Ishikawa (cell line): ENCODE results near the gene UROD.

ENCODE experiments used
- CEBPB ChIP-seq: IDR thresholded peaks from 2 replicates; pipeline ENCODE4 v1.6.1; 2012
- CREB1 ChIP-seq: IDR thresholded peaks from 2 replicates; pipeline ENCODE4 v1.6.1; 2012; ENCODE audit warnings: low read depth
- EGR1 ChIP-seq: IDR thresholded peaks from 2 replicates; pipeline ENCODE4 v1.6.1; 2012
- EP300 ChIP-seq: IDR thresholded peaks from 2 replicates; pipeline ENCODE4 v1.6.1; 2012; ENCODE audit warnings: borderline replicate concordance
- FOXM1 ChIP-seq: IDR thresholded peaks from 2 replicates; pipeline ENCODE4 v1.6.1; 2012; ENCODE audit warnings: low read depth, borderline replicate concordance
- NFIC ChIP-seq: IDR thresholded peaks from 2 replicates; pipeline ENCODE4 v1.6.1; 2012
- RAD21 ChIP-seq: IDR thresholded peaks from 2 replicates; pipeline ENCODE4 v1.6.1; 2012; ENCODE audit warnings: low read depth
- TAF1 ChIP-seq: IDR thresholded peaks from 2 replicates; pipeline ENCODE4 v1.6.1; 2012; ENCODE audit warnings: low read depth, mild to moderate bottlenecking
- TCF12 ChIP-seq: IDR thresholded peaks from 2 replicates; pipeline ENCODE4 v1.6.1; 2012; ENCODE audit warnings: low read depth
- TEAD4 ChIP-seq: IDR thresholded peaks from 2 replicates; pipeline ENCODE4 v1.6.1; 2012
- YY1 ChIP-seq: IDR thresholded peaks from 2 replicates; pipeline ENCODE4 v1.6.1; 2012; ENCODE audit warnings: low read depth
- ZBTB7A ChIP-seq: IDR thresholded peaks from 2 replicates; pipeline ENCODE4 v1.6.1; 2012; ENCODE audit warnings: low read depth
- TF ChIP-seq, protein P1 (sequence below): IDR thresholded peaks from 2 replicates; pipeline ENCODE4 v1.6.1; 2012
- TF ChIP-seq, protein P2 (sequence below): IDR thresholded peaks from 2 replicates; pipeline ENCODE4 v1.6.1; 2012; ENCODE audit warnings: low read depth, mild to moderate bottlenecking
- TF ChIP-seq, protein P3 (sequence below): IDR thresholded peaks from 2 replicates; pipeline ENCODE4 v1.6.1; 2012

Gene UROD

DNA sequence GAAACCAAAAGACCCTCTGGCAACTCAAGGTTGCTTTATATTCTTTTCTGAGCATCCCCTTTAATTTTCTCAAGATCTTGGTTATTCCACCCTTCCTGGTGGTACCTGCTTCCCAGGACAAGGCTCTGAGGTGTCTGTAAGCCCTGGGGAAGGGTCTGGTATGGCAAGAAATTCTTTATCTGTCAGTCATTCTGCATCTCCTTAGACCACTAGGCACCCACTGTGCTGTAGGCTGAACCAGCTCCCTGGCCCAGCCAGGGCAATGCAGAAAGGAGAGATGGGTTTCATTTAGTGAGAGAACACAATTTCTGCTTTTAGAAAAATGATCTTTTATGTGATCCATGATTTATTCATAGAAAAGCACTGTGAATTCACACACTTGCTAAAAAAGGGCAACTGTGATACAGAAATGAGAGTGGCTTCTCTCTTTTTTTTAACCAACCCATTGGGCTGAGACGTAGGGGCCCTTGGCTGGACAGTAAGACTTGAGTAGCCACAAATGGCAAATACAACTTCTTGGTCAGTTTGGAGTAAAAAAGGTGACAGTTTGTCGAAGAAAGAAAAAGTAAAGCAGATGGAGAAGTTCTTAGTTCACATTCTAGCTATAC is 4.1 kb downstream of the UROD start:
- no peak for TF ChIP-seq EP300
- TF ChIP-seq, protein P1, sequence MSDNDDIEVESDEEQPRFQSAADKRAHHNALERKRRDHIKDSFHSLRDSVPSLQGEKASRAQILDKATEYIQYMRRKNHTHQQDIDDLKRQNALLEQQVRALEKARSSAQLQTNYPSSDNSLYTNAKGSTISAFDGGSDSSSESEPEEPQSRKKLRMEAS = no peak
- TF ChIP-seq YY1 = no peak
- no peak for TF ChIP-seq CREB1
- TF ChIP-seq CEBPB = no peak
- no peak for TF ChIP-seq TCF12
- TF ChIP-seq, protein P2, sequence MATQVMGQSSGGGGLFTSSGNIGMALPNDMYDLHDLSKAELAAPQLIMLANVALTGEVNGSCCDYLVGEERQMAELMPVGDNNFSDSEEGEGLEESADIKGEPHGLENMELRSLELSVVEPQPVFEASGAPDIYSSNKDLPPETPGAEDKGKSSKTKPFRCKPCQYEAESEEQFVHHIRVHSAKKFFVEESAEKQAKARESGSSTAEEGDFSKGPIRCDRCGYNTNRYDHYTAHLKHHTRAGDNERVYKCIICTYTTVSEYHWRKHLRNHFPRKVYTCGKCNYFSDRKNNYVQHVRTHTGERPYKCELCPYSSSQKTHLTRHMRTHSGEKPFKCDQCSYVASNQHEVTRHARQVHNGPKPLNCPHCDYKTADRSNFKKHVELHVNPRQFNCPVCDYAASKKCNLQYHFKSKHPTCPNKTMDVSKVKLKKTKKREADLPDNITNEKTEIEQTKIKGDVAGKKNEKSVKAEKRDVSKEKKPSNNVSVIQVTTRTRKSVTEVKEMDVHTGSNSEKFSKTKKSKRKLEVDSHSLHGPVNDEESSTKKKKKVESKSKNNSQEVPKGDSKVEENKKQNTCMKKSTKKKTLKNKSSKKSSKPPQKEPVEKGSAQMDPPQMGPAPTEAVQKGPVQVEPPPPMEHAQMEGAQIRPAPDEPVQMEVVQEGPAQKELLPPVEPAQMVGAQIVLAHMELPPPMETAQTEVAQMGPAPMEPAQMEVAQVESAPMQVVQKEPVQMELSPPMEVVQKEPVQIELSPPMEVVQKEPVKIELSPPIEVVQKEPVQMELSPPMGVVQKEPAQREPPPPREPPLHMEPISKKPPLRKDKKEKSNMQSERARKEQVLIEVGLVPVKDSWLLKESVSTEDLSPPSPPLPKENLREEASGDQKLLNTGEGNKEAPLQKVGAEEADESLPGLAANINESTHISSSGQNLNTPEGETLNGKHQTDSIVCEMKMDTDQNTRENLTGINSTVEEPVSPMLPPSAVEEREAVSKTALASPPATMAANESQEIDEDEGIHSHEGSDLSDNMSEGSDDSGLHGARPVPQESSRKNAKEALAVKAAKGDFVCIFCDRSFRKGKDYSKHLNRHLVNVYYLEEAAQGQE = no peak
- TF ChIP-seq, protein P3, sequence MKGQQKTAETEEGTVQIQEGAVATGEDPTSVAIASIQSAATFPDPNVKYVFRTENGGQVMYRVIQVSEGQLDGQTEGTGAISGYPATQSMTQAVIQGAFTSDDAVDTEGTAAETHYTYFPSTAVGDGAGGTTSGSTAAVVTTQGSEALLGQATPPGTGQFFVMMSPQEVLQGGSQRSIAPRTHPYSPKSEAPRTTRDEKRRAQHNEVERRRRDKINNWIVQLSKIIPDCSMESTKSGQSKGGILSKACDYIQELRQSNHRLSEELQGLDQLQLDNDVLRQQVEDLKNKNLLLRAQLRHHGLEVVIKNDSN = no peak
- no peak for TF ChIP-seq RAD21
- TF ChIP-seq ZBTB7A = no peak
- no peak for TF ChIP-seq NFIC
- no peak for TF ChIP-seq EGR1

DNA sequence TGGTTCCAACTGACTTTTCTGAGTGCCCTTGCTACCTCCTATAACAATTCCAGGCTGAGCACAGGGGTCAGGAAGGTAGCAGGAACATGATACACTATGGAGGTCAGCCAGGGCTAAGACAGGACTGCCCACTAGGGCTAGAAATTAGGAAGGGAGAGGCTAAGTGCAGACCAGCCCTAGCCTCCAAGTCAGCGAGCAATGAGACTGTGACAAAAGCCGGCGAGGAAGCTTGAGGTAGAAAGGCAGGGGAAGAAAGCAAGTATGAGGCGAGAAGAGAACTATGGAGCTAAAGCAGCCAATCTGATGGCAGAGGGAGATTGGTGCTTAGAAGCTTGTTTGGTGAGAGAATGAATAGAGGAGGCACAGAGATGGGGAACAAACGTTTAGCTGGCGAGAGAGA is 4.7 kb downstream of the UROD start:
- TF ChIP-seq RAD21 (no peak), TAF1 (no peak), TCF12 (no peak), EP300 (no peak), NFIC (no peak), YY1 (no peak)
- TF ChIP-seq, protein P2 = no peak
- TF ChIP-seq, protein P3 = no peak

DNA sequence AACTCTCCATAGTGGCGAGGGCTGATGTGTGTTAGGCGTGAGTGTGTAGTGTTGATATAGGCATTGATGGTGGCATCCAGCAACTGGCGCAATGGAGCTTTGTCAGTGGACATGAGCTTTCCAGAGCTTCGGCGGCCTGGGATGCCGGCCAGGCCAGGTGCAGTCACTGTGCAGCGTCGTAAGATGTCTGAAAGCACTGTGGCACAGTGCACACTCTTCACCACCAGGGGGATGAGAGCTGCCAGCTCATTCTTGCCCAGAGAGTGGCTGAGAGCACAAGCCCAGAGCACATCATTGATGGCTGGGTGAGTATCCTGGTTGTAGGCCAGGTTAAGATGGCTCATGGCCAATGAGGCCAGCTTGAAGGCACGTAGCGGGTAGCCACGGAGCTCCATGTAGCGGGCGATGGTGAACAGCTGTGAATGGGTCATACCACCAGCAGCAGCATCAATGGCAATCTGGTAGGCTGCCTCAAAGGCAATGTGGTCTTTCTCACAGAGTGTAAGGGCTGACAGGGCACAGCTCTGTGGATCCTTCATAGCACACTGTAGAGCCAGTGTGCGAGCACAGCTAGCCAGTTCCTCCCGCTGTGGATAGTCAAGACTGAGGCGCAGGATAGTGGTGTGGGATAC is 6.7 kb downstream of the UROD start:
- TF ChIP-seq YY1 = peak; percentile 44; the same call in 1 of the 2 replicates
- no peak for TF ChIP-seq EP300
- no peak for TF ChIP-seq TAF1
- TF ChIP-seq RAD21 = peak; percentile 72

DNA sequence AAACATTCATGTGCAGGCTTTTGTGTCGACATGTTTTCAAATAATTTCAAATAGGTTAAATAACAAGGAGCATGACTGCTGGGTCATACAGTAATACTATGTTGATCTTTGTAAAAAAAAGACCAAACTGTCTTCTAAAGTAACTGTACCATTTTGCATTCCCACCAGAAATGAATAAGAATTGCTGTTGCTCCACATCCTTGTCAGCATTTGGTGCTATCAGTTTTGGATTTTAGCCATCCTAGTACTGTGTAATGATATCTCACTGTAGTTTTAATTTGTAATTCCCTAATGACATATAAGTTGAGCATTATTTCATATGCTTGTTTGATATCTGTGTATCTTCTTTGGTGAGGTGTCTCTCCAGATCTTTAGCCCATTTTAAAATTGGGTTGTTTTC is 11.6 kb downstream of the UROD start:
- TF ChIP-seq TAF1 = no peak
- TF ChIP-seq TCF12 = no peak
- TF ChIP-seq NFIC = no peak
- TF ChIP-seq, protein P1 = no peak
- TF ChIP-seq CREB1 = no peak
- no peak for TF ChIP-seq CEBPB

DNA sequence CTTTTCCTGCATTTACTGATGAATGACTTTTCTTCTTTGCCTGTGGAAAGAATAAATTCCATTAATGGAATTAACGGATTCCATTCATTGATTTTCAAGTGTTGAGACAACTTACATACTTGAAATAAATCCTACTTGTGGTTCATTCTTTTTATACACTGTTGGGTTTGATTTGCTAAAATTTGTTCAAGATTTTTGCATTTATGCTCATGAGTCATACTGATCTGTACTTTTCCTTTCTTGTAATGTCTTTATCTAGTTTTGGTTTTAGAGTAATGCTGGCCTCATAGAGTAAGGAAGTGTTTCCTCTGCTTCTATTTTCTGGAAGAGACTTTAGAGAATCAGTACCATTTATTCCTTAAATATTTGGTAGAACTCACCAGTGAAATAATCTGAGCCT is 14.4 kb downstream of the UROD start:
- TF ChIP-seq EGR1 = no peak
- TF ChIP-seq, protein P1 = no peak
- no peak for TF ChIP-seq TEAD4
- no peak for TF ChIP-seq CREB1
- no peak for TF ChIP-seq NFIC
- TF ChIP-seq ZBTB7A = no peak
- TF ChIP-seq, protein P3 = no peak
- no peak for TF ChIP-seq EP300
- TF ChIP-seq TCF12 = no peak
- TF ChIP-seq CEBPB = no peak
- TF ChIP-seq FOXM1 = no peak
- TF ChIP-seq, protein P2 = no peak
